Mucosa of descending colon (tissue), 3 donors: Measurements from ENCODE around the gene ETNK1. TPM values are rescaled to one million over a fixed set of nuclear protein-coding genes. Genes with fewer than 3 reads are reported as not detected.
"Not testable (repeated sequence)": the region's sequence is repeated elsewhere in the genome, so short reads cannot be mapped to it uniquely, and the experiment has no call there.

Experiments used
- ATAC-seq: fragments of 200-7000 bp; cut with Tn5 transposase; one replicate; pipeline ENCODE4 v1.9.1; 2020; ENCODE audit warnings: mild to moderate bottlenecking, moderate library complexity
- DNase-seq, 3 donors: peaks; one replicate each; pipeline ENCODE4 v3.0.0-alpha.2; 2020
- H3K36me3 ChIP-seq: fragments of 200-600 bp; one replicate; pipeline ENCODE4 v1.8.0; 2021; ENCODE audit warnings: low read depth, mild to moderate bottlenecking
- H3K4me1 ChIP-seq: fragments of 200-600 bp; one replicate; pipeline ENCODE4 v1.8.0; 2021; ENCODE audit warnings: low read depth, mild to moderate bottlenecking
- H3K4me3 ChIP-seq: fragments of 200-600 bp; one replicate; pipeline ENCODE4 v1.8.0; 2021; ENCODE audit warnings: mild to moderate bottlenecking
- H3K9me3 ChIP-seq: fragments of 200-600 bp; one replicate; pipeline ENCODE4 v1.8.0; 2021; ENCODE audit warnings: mild to moderate bottlenecking
- CTCF ChIP-seq: fragments of 200-600 bp; IDR thresholded peaks from one replicate; pipeline ENCODE4 v1.8.0; 2022; ENCODE audit warnings: antibody characterized with exemption, mild to moderate bottlenecking
- intact Hi-C, 2 donors: fragments of 100-400 bp; cut with DNase I in 1 of 2; cut with micrococcal nuclease in 1 of 2; formaldehyde crosslinking; loops; one replicate each; pipeline versions ENCODE4 v1.11.0 to v1.11.1; 2022; cut with DNase I, micrococcal nuclease
- total RNA-seq, 3 donors: library from RNA; stranded (reverse); fragmentation: NEBNext Ultra II Directional in 2 of 3; extraction: Animal tissue kit (Norgen Biotek cat#: 25700) in 2 of 3; gene quantifications; one replicate each; pipeline versions ENCODE4 v1.2.1 to v1.2.4, GENCODE V29; 2021 to 2023
- donor health status: DM: no; HTN: no; CAD: no; lungs with moderate emphysema.
- donor health status: DM: no; HTN: no; CAD: no.
- donor health status: DM: no; HTN: yes; CAD: no.

ETNK1 gene
- total RNA-seq, 3 donors from 2014 or later: 81.3 to 166 (median 115) TPM

DNA sequence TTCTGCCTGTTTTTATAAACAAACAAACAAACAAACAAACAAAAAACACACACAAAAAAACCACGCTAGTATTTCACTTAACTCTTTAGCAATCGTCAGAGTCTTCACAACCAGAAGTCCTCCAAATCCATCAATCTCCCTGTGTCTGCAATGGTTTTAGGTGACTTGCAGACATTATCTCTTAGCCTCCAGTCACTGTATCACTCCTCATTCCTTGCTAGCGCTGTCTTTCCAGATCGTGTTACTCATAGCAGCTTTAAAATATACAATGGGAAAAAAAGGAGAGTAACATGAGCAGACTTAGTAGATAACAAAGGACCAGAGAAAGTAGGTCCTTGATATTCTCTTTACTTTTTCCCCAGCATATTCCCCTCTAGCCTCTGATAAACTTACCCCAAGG, 15.5 kb upstream of the ETNK1 start:
- no peaks in the 10 kb centered on the region for H3K4me1 ChIP-seq
- H3K36me3 ChIP-seq: no peaks in the 10 kb centered on the region
- no peak for TF ChIP-seq CTCF
- DNase-seq (no peak), ATAC-seq (no peak)
- intact Hi-C loops: no loop called here
- peaks cover 16% of the 10 kb centered on the region for H3K9me3 ChIP-seq
- H3K4me3 ChIP-seq: no peak overlapping the region

GRCh38 chr12:22610131-22610530, 14.8 kb upstream of the ETNK1 start:
- intact Hi-C loops: no loop called here
- Histone ChIP-seq H3K36me3 (no peaks in the 10 kb centered on the region), H3K4me3 (no peak overlapping the region), H3K9me3 (peaks cover 16% of the 10 kb centered on the region), H3K4me1 (no peaks in the 10 kb centered on the region)
- DNase-seq (no peak), ATAC-seq (no peak)
- no peak for TF ChIP-seq CTCF

- H3K36me3 ChIP-seq, H3K4me1 ChIP-seq, DNase-seq, H3K4me3 ChIP-seq, intact Hi-C loops, ATAC-seq: not testable (repeated sequence)
- H3K9me3 ChIP-seq: peaks cover 16% of the 10 kb centered on the region
Observed at GRCh38 chr12:22612822-22613221, 12.1 kb upstream of the ETNK1 start.

DNA sequence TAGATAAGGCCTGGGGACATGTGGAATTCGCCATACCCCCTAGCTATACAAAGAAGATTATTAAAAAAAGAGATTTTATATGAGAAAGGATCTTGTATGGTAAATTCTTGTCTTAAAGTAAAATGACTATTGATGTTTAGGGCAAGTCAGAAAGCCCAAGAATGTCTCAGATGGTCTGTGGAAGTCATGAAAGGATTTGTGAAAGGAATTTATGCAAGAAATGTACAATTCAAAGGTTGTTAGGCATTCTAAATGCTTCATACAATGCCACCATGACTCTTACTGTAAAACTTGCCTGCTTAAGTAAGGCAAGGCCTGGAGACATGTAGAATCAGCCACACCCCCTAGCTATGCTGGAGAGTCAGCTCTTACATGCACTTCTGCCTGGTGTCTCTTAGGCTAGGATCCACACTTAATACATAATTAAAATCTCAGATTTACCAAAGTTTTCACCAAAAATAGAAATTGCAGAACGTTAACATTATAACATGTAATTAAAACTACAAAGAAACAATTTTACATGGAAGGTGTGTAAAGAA, 8.9 kb upstream of the ETNK1 start:
- Histone ChIP-seq H3K36me3 (no peaks in the 10 kb centered on the region), H3K4me3 (no peak overlapping the region), H3K4me1 (no peaks in the 10 kb centered on the region), H3K9me3 (peaks cover 16% of the 10 kb centered on the region)
- intact Hi-C loops: no loop called here
- no peak for DNase-seq
- no peak for TF ChIP-seq CTCF
- no peak for ATAC-seq

DNA sequence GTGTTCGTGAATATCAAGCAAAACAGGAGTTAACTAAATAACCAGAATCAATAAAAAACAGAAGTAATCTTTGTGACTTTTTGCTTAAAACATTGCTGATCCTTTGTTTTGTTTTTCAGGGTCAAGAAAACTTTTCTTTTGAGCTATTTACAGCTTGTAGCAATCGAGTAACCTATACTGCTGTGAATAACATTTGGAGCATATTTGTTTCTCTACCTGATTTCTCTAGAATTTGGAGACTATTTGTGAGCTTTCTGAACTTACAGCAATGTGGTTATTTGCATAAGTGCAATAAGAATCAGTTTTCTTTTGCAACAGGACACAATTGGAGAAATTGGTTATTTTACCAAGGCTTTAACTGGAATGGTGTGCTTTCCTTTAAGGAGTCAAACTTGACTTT, 7.3 kb upstream of the ETNK1 start:
- DNase-seq (no peak), ATAC-seq (no peak)
- intact Hi-C loops: no loop called here
- Histone ChIP-seq H3K4me1 (no peaks in the 10 kb centered on the region), H3K36me3 (no peaks in the 10 kb centered on the region), H3K9me3 (peaks cover 10% of the 10 kb centered on the region), H3K4me3 (no peak overlapping the region)
- TF ChIP-seq CTCF: no peak

DNA sequence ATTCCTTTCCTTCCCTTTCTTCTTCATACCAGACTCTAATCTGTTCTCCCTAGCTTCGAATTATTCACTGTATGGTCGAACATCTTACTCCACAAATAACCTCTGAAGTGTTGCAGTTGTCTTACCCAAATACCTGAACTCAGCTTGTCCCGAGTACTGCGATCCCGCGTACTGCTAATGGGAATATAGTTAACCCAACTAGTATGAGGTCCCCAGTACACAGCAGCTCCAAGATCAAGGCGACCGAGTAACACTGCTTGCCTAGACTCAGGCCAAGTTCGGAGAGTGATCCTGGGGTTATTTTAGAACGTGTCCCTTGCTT, 462 bp upstream of the ETNK1 start:
- ATAC-seq (peak; percentile 53), DNase-seq (no peak)
- peaks cover 21% of the 10 kb centered on the region for H3K4me1 ChIP-seq
- no peak for TF ChIP-seq CTCF
- intact Hi-C loops: loop anchor here in 1 of 2 donors (10.0 kb wide), 1 partner anchor 80 kb away; the partner anchor contains the start of gene C2CD5
- H3K9me3 ChIP-seq: no peaks in the 10 kb centered on the region
- H3K36me3 ChIP-seq: peaks cover 3% of the 10 kb centered on the region
- H3K4me3 ChIP-seq: no peak overlapping the region
